HCT116 (cell line): ENCODE data around the gene PRDX2.
A peak's percentile ranks its signal among the peaks of the same experiment; 100 is the strongest.

Source experiments
- POLR2A ChIP-seq: IDR thresholded peaks from 2 replicates; pipeline ENCODE4 v1.7.0; 2011; ENCODE audit warnings: borderline replicate concordance; ENCODE audit not compliant: insufficient read depth, insufficient read length; ENCODE audit errors: extremely low read depth
- RAD21 ChIP-seq: IDR thresholded peaks from 2 replicates; pipeline ENCODE4 v1.6.1; 2012; ENCODE audit warnings: low read depth, mild to moderate bottlenecking
- SRF ChIP-seq: IDR thresholded peaks from 2 replicates; pipeline ENCODE4 v1.6.1; 2012; ENCODE audit warnings: low read depth
- TF ChIP-seq, protein P1 (sequence below), 3 experiments: fragments of 200-600 bp in 1 of 3; sonication (generic) in 1 of 3; IDR thresholded peaks in 2 of 3; conservative IDR thresholded peaks in 1 of 3; 2 replicates each; pipeline ENCODE4 v1.5.1; 2012 to 2017; ENCODE audit warnings: low read depth in 2 of 3, low read length in 2 of 3, antibody characterized with exemption in 1 of 3, borderline replicate concordance in 1 of 3, control low read depth in 1 of 3, mild to moderate bottlenecking in 1 of 3, mixed read lengths in 1 of 3, mixed run types in 1 of 3, moderate library complexity in 1 of 3; ENCODE audit not compliant: insufficient read depth in 1 of 3

DNA sequence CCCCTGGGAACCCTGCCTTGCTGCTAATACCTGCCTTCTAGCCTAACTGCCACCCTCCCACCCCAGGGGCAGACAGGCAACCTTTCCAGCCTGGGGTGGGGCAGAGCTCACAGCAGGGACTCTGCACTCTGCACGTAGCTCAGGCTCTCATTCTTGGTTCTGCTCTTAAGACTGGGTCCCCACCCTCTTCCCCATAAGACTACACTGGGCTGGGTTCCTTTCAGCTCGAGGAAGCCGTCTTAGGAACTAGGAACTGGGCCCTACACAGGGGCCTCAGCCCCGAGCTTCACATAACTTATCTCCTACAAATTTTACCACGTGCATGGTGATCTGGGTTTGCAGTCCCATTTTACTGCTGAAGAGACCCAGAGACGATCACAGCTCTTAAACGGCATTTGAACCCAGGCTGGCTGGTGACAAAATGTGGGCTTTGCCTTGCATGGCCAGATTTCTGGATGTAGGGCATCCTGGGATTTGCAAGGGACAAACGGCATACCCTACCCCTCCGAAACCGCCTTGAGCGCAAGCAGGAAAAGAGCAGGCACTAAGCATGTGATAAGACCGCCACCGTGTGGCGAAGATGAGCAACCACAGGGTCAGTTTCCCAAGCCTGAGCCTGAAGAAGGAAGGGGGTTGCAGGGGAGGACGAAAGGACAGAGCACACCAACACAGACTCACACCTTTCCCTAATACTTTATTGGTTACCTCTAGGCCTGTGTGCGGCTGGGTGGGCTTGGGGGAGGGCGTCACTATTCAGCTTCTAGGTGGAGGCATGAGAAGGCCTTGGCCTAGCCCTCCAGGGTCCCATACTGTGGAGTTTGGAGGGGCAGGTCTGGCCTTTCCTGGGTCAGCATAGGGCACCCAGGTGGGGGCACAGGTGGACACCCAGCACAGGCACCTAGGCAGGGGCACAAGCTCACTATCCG lies 5.2 kb downstream of the PRDX2 start:
- TF ChIP-seq, protein P1, sequence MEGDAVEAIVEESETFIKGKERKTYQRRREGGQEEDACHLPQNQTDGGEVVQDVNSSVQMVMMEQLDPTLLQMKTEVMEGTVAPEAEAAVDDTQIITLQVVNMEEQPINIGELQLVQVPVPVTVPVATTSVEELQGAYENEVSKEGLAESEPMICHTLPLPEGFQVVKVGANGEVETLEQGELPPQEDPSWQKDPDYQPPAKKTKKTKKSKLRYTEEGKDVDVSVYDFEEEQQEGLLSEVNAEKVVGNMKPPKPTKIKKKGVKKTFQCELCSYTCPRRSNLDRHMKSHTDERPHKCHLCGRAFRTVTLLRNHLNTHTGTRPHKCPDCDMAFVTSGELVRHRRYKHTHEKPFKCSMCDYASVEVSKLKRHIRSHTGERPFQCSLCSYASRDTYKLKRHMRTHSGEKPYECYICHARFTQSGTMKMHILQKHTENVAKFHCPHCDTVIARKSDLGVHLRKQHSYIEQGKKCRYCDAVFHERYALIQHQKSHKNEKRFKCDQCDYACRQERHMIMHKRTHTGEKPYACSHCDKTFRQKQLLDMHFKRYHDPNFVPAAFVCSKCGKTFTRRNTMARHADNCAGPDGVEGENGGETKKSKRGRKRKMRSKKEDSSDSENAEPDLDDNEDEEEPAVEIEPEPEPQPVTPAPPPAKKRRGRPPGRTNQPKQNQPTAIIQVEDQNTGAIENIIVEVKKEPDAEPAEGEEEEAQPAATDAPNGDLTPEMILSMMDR (IDR thresholded peaks at IDR 0.05 in 2 of 3, conservative IDR thresholded peaks at IDR 0.05 in 1 of 3; ENCODE audit: borderline replicate concordance in 1 of 3, insufficient read depth in 1 of 3, low read depth in 2 of 3, low read length in 2 of 3): peak in 2 of 3 experiments; percentile 93 to 94; a peak in 4 of 6 replicates
- TF ChIP-seq SRF (no peak), POLR2A (peak; percentile 0), RAD21 (no peak)
